Measurements from ENCODE around the gene RAP1GDS1.
"Not testable (repeated sequence)": the region's sequence is repeated elsewhere in the genome, so short reads cannot be mapped to it uniquely, and the experiment has no call there.

The RAP1GDS1 gene

GRCh38 chr4:98420151-98420550 lies 159.0 kb downstream of the RAP1GDS1 start:
- not testable (repeated sequence) for H3K9me3 Mint-ChIP-seq (ENCODE audit: low read depth); H3K4me3 Mint-ChIP-seq; H3K4me1 Mint-ChIP-seq (ENCODE audit: low read depth); H3K27ac Mint-ChIP-seq; H3K27me3 Mint-ChIP-seq
- peaks cover 37% of the 10 kb centered on the region for H3K36me3 Mint-ChIP-seq

- H3K36me3 Mint-ChIP-seq, result peaks cover 43% of the 10 kb centered on the region
- H3K27me3 Mint-ChIP-seq, result no peaks in the 10 kb centered on the region
- H3K4me3 Mint-ChIP-seq, result no peak overlapping the region
- H3K27ac Mint-ChIP-seq, result no peak overlapping the region
- peaks cover 13% of the 10 kb centered on the region for H3K4me1 Mint-ChIP-seq (ENCODE audit: low read depth)
- no peaks in the 10 kb centered on the region for H3K9me3 Mint-ChIP-seq (ENCODE audit: low read depth)
These were observed 159.9 kb downstream of the RAP1GDS1 start for GRCh38 chr4:98421111-98421510.

GRCh38 chr4:98423009-98423408 lies 161.8 kb downstream of the RAP1GDS1 start:
- Mint-ChIP-seq H3K4me1 (ENCODE audit: low read depth) (peaks cover 22% of the 10 kb centered on the region), H3K27ac (no peak overlapping the region), H3K9me3 (ENCODE audit: low read depth) (no peaks in the 10 kb centered on the region)

GRCh38 chr4:98430708-98431403 lies 169.7 kb downstream of the RAP1GDS1 start:
- H3K4me1 Mint-ChIP-seq (ENCODE audit: low read depth), result peaks cover 11% of the 10 kb centered on the region
- peaks cover 17% of the 10 kb centered on the region for H3K36me3 Mint-ChIP-seq
- no peak overlapping the region for H3K27ac Mint-ChIP-seq
- H3K4me3 Mint-ChIP-seq, result no peak overlapping the region
- no peaks in the 10 kb centered on the region for H3K27me3 Mint-ChIP-seq
- no peaks in the 10 kb centered on the region for H3K9me3 Mint-ChIP-seq (ENCODE audit: low read depth)

More at GRCh38 chr4:98423009-98423408, 161.8 kb downstream of the RAP1GDS1 start:
- no peaks in the 10 kb centered on the region for H3K27me3 Mint-ChIP-seq
- H3K4me3 Mint-ChIP-seq, result no peak overlapping the region
- H3K36me3 Mint-ChIP-seq, result peaks cover 44% of the 10 kb centered on the region

- no peaks in the 10 kb centered on the region for H3K4me1 Mint-ChIP-seq (ENCODE audit: low read depth)
- H3K36me3 Mint-ChIP-seq, result peaks cover 18% of the 10 kb centered on the region
- H3K9me3 Mint-ChIP-seq (ENCODE audit: low read depth), result no peaks in the 10 kb centered on the region
- no peaks in the 10 kb centered on the region for H3K27me3 Mint-ChIP-seq
- H3K4me3 Mint-ChIP-seq, result no peak overlapping the region
- no peak overlapping the region for H3K27ac Mint-ChIP-seq
These were observed 172.5 kb downstream of the RAP1GDS1 start for GRCh38 chr4:98433691-98434090.

GRCh38 chr4:98434816-98435215 lies 173.6 kb downstream of the RAP1GDS1 start:
- no peak overlapping the region for H3K27ac Mint-ChIP-seq
- no peaks in the 10 kb centered on the region for H3K27me3 Mint-ChIP-seq
- H3K4me1 Mint-ChIP-seq (ENCODE audit: low read depth), result no peaks in the 10 kb centered on the region
- H3K9me3 Mint-ChIP-seq (ENCODE audit: low read depth), result no peaks in the 10 kb centered on the region
- peaks cover 23% of the 10 kb centered on the region for H3K36me3 Mint-ChIP-seq
- no peak overlapping the region for H3K4me3 Mint-ChIP-seq

GRCh38 chr4:98444371-98444770 lies 183.2 kb downstream of the RAP1GDS1 start:
- H3K27ac Mint-ChIP-seq, result no peak overlapping the region
- H3K4me3 Mint-ChIP-seq, result no peak overlapping the region
- peaks cover 38% of the 10 kb centered on the region for H3K4me1 Mint-ChIP-seq (ENCODE audit: low read depth)
- H3K36me3 Mint-ChIP-seq, result peaks cover 26% of the 10 kb centered on the region
- H3K9me3 Mint-ChIP-seq (ENCODE audit: low read depth), result no peaks in the 10 kb centered on the region
- H3K27me3 Mint-ChIP-seq, result no peaks in the 10 kb centered on the region

GRCh38 chr4:98446499-98447375 lies 185.6 kb downstream of the RAP1GDS1 start:
- Mint-ChIP-seq H3K9me3 (ENCODE audit: low read depth) (no peaks in the 10 kb centered on the region), H3K27me3 (no peaks in the 10 kb centered on the region), H3K4me3 (peak overlapping the region; percentile 74), H3K36me3 (peaks cover 14% of the 10 kb centered on the region), H3K27ac (peak overlapping the region; percentile 88), H3K4me1 (ENCODE audit: low read depth) (peaks cover 40% of the 10 kb centered on the region)

- Mint-ChIP-seq H3K27ac (peak overlapping the region; percentile 16), H3K36me3 (peaks cover 7% of the 10 kb centered on the region), H3K4me3 (peak overlapping the region; percentile 31)
These were observed 186.5 kb downstream of the RAP1GDS1 start for GRCh38 chr4:98447648-98448047.

GRCh38 chr4:98448908-98449307 lies 187.7 kb downstream of the RAP1GDS1 start:
- Mint-ChIP-seq H3K36me3 (peaks cover 4% of the 10 kb centered on the region), H3K27me3 (no peaks in the 10 kb centered on the region), H3K27ac (no peak overlapping the region), H3K4me1 (ENCODE audit: low read depth) (peaks cover 44% of the 10 kb centered on the region), H3K9me3 (ENCODE audit: low read depth) (peaks cover 4% of the 10 kb centered on the region), H3K4me3 (no peak overlapping the region)

More at GRCh38 chr4:98447648-98448047, 186.5 kb downstream of the RAP1GDS1 start:
- H3K27me3 Mint-ChIP-seq, result no peaks in the 10 kb centered on the region
- peaks cover 3% of the 10 kb centered on the region for H3K9me3 Mint-ChIP-seq (ENCODE audit: low read depth)
- H3K4me1 Mint-ChIP-seq (ENCODE audit: low read depth), result peaks cover 40% of the 10 kb centered on the region

GRCh38 chr4:98452091-98452490 lies 190.9 kb downstream of the RAP1GDS1 start:
- peaks cover 28% of the 10 kb centered on the region for H3K4me1 Mint-ChIP-seq (ENCODE audit: low read depth)
- H3K9me3 Mint-ChIP-seq (ENCODE audit: low read depth), result peaks cover 4% of the 10 kb centered on the region
- H3K27ac Mint-ChIP-seq, result no peak overlapping the region

GRCh38 chr4:98457422-98457821 lies 196.2 kb downstream of the RAP1GDS1 start:
- Mint-ChIP-seq H3K4me1 (ENCODE audit: low read depth) (peaks cover 10% of the 10 kb centered on the region), H3K36me3 (peaks cover 17% of the 10 kb centered on the region)
- H3K9me3 Mint-ChIP-seq (ENCODE audit: low read depth); H3K27ac Mint-ChIP-seq; H3K27me3 Mint-ChIP-seq; H3K4me3 Mint-ChIP-seq: not testable (repeated sequence)

More at GRCh38 chr4:98452091-98452490, 190.9 kb downstream of the RAP1GDS1 start:
- no peaks in the 10 kb centered on the region for H3K27me3 Mint-ChIP-seq
- peaks cover 12% of the 10 kb centered on the region for H3K36me3 Mint-ChIP-seq
- no peak overlapping the region for H3K4me3 Mint-ChIP-seq

- H3K27ac Mint-ChIP-seq; H3K36me3 Mint-ChIP-seq; H3K4me3 Mint-ChIP-seq; H3K27me3 Mint-ChIP-seq; H3K9me3 Mint-ChIP-seq (ENCODE audit: low read depth); H3K4me1 Mint-ChIP-seq (ENCODE audit: low read depth): not testable (repeated sequence)
These were observed 200.1 kb downstream of the RAP1GDS1 start for GRCh38 chr4:98461121-98461865.

- Mint-ChIP-seq H3K4me1 (ENCODE audit: low read depth) (peaks cover 9% of the 10 kb centered on the region), H3K27ac (no peak overlapping the region), H3K27me3 (no peaks in the 10 kb centered on the region), H3K4me3 (no peak overlapping the region), H3K36me3 (peaks cover 5% of the 10 kb centered on the region), H3K9me3 (ENCODE audit: low read depth) (no peaks in the 10 kb centered on the region)
These were observed 201.3 kb downstream of the RAP1GDS1 start for GRCh38 chr4:98462487-98462886.
